ENCODE data around the gene ERCC1.

ERCC1 gene

DNA sequence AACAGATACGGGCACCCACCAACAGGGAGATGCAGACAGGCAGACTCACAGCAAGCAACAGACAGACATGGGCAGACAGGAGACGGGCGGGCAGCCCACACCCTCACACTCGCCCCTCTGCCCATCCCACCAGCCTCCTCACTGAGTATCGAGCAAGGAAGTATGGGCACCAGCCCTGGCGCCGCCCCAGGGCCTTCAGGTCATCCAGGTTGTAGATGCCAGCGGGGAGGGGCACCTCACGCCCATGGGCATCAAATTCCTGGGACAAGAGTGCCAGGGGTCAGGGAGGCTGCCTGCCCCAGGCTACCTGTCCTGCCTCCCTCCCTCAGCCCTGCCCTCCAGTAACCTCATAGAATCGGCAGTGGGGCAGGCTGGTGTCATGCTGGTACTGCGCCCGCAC is 59.0 kb downstream of the ERCC1 start:
- no peak for DNase-seq (ENCODE audit: low spot score)

DNA sequence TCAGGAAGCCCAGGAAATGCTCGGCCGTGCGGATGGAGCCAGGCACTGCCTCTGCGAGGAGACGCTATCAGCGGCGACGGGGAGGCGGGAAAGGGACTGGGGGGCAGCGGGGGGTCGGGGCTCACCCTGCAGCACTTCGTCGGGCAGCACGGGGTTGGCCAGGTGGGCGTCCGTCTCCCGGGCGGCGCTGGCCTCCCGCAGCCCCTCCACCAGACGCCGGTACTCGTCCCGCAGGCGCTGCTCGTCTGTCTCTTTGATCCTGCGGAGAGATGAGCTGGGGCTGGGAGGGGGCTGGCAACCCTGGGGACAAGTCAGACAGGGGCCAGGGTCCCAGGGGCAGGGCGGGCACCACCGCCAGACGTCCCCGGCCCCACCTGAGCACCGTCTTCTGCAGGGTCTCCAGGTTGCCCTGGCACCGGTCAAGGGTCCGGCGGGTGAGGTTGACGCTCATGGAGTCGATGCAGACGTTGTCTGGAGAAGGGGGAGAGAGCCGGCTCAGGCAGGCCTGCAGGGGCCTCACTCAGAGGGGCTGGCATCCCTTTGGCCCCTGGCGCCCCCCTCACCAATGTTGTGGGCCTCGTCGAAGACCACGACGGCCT is 59.8 kb downstream of the ERCC1 start:
- DNase-seq (ENCODE audit: low spot score): no peak

GRCh38 chr19:45362291-45362690 is 61.4 kb downstream of the ERCC1 start:
- DNase-seq (ENCODE audit: low spot score): no peak

GRCh38 chr19:45361608-45362007 is 62.1 kb downstream of the ERCC1 start:
- DNase-seq (ENCODE audit: low spot score): no peak

GRCh38 chr19:45358213-45358792 is 65.4 kb downstream of the ERCC1 start:
- no peak for DNase-seq (ENCODE audit: low spot score)

- no peak for DNase-seq (ENCODE audit: low spot score)
Measured at GRCh38 chr19:45357445-45357783, 66.3 kb downstream of the ERCC1 start.
